Lower lobe of right lung (tissue), 2 donors: ENCODE measurements around the gene SCLY. TPM values are rescaled to one million over a fixed set of nuclear protein-coding genes. Genes with fewer than 3 reads are reported as not detected.

ENCODE experiments used
- ATAC-seq, 2 donors: fragments of 200-7000 bp; cut with Tn5 transposase; one replicate each; pipeline ENCODE4 v1.9.1; 2020 to 2022; ENCODE audit warnings: mild to moderate bottlenecking in 2 of 2, moderate library complexity in 2 of 2
- DNase-seq: peaks from one replicate; pipeline ENCODE4 v3.0.0-alpha.2; 2020
- H3K27ac ChIP-seq: fragments of 200-600 bp; one replicate; pipeline ENCODE4 v1.8.0; 2022
- H3K27me3 ChIP-seq: fragments of 200-600 bp; one replicate; pipeline ENCODE4 v1.8.0; 2022; ENCODE audit warnings: low read depth
- H3K36me3 ChIP-seq: fragments of 200-600 bp; one replicate; pipeline ENCODE4 v1.8.0; 2022; ENCODE audit warnings: mild to moderate bottlenecking
- H3K4me1 ChIP-seq: fragments of 200-600 bp; one replicate; pipeline ENCODE4 v1.8.0; 2022
- H3K4me3 ChIP-seq: fragments of 200-600 bp; one replicate; pipeline ENCODE4 v1.8.0; 2022; ENCODE audit warnings: mild to moderate bottlenecking
- H3K9me3 ChIP-seq: fragments of 200-600 bp; one replicate; pipeline ENCODE4 v1.8.0; 2022
- intact Hi-C: fragments of 100-400 bp; cut with DNase I; formaldehyde crosslinking; loops from one replicate; pipeline ENCODE4 v1.11.0; 2022
- total RNA-seq: library from RNA; stranded (reverse); fragmentation: NEBNext Ultra II Directional; extraction: Animal tissue kit (Norgen Biotek cat#: 25700); gene quantifications from one replicate; pipeline ENCODE4 v1.2.1, GENCODE V29; 2021
- TF ChIP-seq, protein P1 (sequence below): fragments of 200-600 bp; IDR thresholded peaks from one replicate; pipeline ENCODE4 v1.8.0; 2022; ENCODE audit warnings: antibody characterized with exemption, mild to moderate bottlenecking
- donor health status: DM: no; HTN: yes; CAD: no; lungs with severe emphysema.

Gene SCLY
- total RNA-seq, 1 donor from 2014 or later, result 12.4 TPM

DNA sequence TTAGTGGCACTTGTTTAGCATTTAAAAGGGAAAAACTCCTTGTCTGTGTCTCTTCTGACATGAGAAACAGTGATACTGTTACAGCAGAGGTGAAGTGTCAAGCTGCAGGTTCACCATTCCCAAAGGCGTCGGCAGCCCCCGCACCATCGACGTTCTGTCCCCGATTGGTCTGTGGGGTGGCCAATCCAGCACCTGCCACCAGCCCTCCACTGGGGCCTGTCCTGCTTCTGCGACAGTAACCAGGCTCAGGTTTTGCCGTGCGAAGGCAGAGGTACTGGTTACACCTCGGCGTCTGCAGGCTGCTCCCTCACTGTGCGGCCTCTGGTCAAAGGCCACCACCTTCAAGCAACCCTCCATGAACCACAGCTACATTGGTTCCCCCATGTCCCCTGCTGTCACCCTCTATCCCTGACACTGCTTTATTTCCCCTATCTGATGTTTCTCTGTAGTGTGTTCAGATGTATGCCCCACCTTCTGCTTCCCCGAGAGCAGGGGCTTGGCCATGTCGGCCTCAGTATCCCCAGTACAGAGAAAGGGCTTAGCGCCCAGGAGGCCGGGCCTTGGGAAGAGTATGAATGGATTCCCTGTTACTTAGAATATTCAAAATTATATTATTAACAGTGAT, 30.7 kb downstream of the SCLY start:
- no peak for DNase-seq
- peaks cover 3% of the 10 kb centered on the region for H3K36me3 ChIP-seq
- H3K9me3 ChIP-seq, result no peaks in the 10 kb centered on the region
- no peaks in the 10 kb centered on the region for H3K4me1 ChIP-seq
- H3K27ac ChIP-seq, result no peak overlapping the region
- TF ChIP-seq, protein P1, sequence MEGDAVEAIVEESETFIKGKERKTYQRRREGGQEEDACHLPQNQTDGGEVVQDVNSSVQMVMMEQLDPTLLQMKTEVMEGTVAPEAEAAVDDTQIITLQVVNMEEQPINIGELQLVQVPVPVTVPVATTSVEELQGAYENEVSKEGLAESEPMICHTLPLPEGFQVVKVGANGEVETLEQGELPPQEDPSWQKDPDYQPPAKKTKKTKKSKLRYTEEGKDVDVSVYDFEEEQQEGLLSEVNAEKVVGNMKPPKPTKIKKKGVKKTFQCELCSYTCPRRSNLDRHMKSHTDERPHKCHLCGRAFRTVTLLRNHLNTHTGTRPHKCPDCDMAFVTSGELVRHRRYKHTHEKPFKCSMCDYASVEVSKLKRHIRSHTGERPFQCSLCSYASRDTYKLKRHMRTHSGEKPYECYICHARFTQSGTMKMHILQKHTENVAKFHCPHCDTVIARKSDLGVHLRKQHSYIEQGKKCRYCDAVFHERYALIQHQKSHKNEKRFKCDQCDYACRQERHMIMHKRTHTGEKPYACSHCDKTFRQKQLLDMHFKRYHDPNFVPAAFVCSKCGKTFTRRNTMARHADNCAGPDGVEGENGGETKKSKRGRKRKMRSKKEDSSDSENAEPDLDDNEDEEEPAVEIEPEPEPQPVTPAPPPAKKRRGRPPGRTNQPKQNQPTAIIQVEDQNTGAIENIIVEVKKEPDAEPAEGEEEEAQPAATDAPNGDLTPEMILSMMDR, result no peak
- intact Hi-C loops, result no loop called here
- H3K4me3 ChIP-seq, result no peak overlapping the region
- no peaks in the 10 kb centered on the region for H3K27me3 ChIP-seq
- no peak for ATAC-seq

DNA sequence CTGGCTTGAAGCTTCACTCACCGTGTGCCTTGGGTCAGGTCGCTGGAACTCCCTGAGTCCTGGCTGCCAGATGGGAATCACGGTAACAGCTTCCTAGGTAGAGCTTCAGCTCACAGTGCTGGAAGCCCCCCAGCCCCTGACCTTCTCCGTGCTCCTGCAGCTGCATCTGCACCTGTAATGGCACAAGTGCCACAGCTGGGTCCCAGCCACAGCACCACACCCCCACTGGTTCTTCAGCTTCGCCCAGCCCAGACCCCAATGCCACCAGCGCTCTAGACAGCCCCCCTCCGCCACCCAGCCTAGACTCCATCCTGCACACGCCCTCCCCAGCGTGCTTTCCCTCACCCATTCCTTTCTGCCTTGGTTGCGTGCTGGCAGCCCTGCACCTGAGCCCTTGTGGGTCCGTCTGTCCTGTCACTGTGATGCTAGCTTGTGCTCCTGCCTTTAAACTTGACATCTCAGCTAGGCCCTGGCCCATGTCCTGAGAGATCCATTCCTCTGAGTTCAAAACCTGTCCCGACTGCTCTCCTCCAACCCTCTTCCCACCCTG, 31.8 kb downstream of the SCLY start:
- intact Hi-C loops, result no loop called here
- Histone ChIP-seq H3K36me3 (peaks cover 3% of the 10 kb centered on the region), H3K9me3 (no peaks in the 10 kb centered on the region), H3K27ac (no peak overlapping the region), H3K4me3 (no peak overlapping the region), H3K4me1 (no peaks in the 10 kb centered on the region), H3K27me3 (no peaks in the 10 kb centered on the region)
- no peak for ATAC-seq
- TF ChIP-seq, protein P1, result no peak
- no peak for DNase-seq

DNA sequence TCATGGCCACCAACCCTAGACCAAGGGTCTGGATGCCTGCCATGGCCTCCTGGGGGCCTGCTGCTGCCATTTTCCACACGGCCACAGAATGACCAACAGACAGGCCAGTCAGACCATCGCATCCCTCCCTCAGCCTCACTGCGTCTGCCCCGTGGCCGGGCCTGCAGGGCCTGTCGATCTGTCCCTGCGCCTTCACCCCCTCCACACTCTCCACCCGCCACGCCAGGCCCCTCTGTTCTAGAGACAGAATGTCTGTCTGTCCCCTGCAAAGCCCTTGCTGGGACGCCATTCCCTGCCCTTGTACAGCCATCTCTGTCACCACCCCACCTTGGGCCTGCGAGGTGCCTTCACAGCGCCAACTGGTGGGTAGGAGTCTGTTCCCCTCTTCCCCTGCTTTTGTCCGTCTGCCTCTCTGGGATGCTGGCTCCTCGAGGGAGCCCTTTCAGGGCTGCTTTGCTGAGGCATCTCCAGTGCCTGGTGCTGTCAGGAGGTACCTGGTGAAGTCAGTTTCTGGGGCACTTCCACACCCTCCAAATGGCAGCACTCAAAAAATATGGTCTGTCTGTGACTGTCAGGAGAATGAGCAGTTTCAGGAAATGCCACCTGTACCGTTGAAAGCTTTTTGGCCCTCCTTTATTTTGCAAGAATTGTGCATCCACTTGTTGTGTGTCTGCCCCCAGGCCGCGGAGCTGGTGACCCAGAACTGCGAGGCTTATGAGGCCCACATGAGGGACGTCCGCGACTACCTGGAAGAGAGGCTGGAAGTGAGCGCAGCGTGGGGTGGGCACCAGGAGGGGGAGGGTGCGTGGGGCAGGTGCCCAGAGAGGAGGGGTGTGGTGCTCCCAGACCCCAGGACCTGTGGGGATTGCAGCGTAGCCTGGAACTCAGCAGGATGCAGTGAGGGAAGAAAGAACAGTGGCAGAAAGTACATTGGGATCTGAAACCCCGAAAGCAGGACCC, 32.7 kb downstream of the SCLY start:
- DNase-seq (no peak), ATAC-seq (no peak)
- no peaks in the 10 kb centered on the region for H3K27me3 ChIP-seq
- no peak overlapping the region for H3K27ac ChIP-seq
- TF ChIP-seq, protein P1, result no peak
- no peak overlapping the region for H3K4me3 ChIP-seq
- intact Hi-C loops, result no loop called here
- H3K4me1 ChIP-seq, result no peaks in the 10 kb centered on the region
- H3K36me3 ChIP-seq, result peaks cover 3% of the 10 kb centered on the region
- no peaks in the 10 kb centered on the region for H3K9me3 ChIP-seq

DNA sequence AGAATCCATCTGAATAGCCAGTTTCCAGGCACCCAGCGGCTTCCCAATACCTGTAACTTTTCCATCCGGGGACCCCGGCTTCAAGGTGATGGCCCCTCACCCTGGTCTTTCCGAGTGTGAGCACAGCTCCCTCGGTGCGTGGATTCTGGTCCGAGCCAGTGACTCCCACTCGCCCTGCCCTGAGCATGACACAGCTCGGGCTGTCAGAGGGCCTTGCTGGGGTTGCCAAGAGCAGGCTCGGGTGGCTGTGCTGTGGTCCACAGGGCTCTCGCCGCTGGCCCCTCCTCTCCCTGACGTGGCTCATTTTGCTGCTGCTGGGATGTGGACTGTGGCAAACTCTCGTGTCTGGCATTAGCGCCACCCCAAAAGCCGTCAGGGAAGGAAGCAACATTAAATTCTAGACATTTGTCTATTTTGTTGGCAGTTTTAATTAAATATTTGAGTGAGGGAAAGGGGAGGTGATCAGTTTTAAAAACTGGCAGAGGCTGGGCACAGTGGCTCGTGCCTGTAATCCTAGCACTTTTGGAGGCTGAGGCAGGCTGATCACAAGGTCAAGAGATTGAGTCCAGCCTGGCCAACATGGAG, 33.7 kb downstream of the SCLY start:
- TF ChIP-seq, protein P1, result no peak
- no peak for ATAC-seq
- H3K27me3 ChIP-seq, result no peaks in the 10 kb centered on the region
- H3K36me3 ChIP-seq, result peaks cover 3% of the 10 kb centered on the region
- intact Hi-C loops, result no loop called here
- H3K9me3 ChIP-seq, result no peaks in the 10 kb centered on the region
- no peak overlapping the region for H3K27ac ChIP-seq
- DNase-seq, result no peak
- H3K4me1 ChIP-seq, result peaks cover 8% of the 10 kb centered on the region
- no peak overlapping the region for H3K4me3 ChIP-seq

DNA sequence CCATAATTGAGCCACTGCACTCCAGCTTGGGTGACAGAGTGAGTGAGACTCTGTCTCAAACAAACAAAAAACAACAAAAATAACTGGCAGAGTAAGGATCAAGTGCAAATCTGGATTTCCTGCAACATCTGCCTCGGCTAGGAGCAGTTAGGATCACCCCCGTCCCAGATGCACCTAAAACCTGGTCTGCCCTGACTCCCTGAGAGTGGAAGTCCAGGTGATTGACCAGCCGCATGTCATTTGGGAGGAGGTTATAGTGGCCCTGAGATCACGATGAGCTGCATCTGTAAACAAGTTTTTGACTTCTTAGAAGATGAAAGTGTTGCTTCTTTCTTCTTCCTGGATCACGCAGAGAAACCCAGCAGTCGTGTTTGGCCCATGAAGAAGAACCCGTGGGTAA, 34.3 kb downstream of the SCLY start:
- no peaks in the 10 kb centered on the region for H3K27me3 ChIP-seq
- no peak overlapping the region for H3K27ac ChIP-seq
- TF ChIP-seq, protein P1, result no peak
- H3K9me3 ChIP-seq, result no peaks in the 10 kb centered on the region
- DNase-seq (no peak), ATAC-seq (no peak)
- intact Hi-C loops, result no loop called here
- H3K4me3 ChIP-seq, result no peak overlapping the region
- H3K4me1 ChIP-seq, result peaks cover 12% of the 10 kb centered on the region
- H3K36me3 ChIP-seq, result peaks cover 3% of the 10 kb centered on the region
